HK-2 (cell line): ENCODE data around the gene SLC35B3.
"Not testable (repeated sequence)": the region's sequence is repeated elsewhere in the genome, so short reads cannot be mapped to it uniquely, and the experiment has no call there.

Source experiments
- DNase-seq: peaks from one replicate; pipeline ENCODE4 v3.0.0-alpha.2; 2018; ENCODE audit not compliant: unreplicated experiment

The SLC35B3 gene

GRCh38 chr6:8435093-8435844 is at the start of gene SLC35B3:
Gene SLC35B3, minus strand, starts transcription at chr6:8435545.
- peak; percentile 97 for DNase-seq

GRCh38 chr6:8483650-8484049 is 48.3 kb upstream of the SLC35B3 start:
- no peak for DNase-seq

- no peak for DNase-seq
Measured at GRCh38 chr6:8481727-8482126, 46.4 kb upstream of the SLC35B3 start.

- no peak for DNase-seq
Measured at GRCh38 chr6:8478418-8478817, 43.1 kb upstream of the SLC35B3 start.

GRCh38 chr6:8476656-8477055 is 41.3 kb upstream of the SLC35B3 start:
- DNase-seq = no peak

- DNase-seq = no peak
Measured at GRCh38 chr6:8468552-8469356, 33.4 kb upstream of the SLC35B3 start.

- no peak for DNase-seq
Measured at GRCh38 chr6:8462694-8463093, 27.3 kb upstream of the SLC35B3 start.

- DNase-seq = no peak
Measured at GRCh38 chr6:8462169-8462568, 26.8 kb upstream of the SLC35B3 start.

- peak; percentile 34 for DNase-seq
Measured at GRCh38 chr6:8446391-8446790, 11.0 kb upstream of the SLC35B3 start.

- DNase-seq = not testable (repeated sequence)
Measured at GRCh38 chr6:8445930-8446329, 10.6 kb upstream of the SLC35B3 start.

- DNase-seq = no peak
Measured at GRCh38 chr6:8442150-8442549, 6.8 kb upstream of the SLC35B3 start.

- DNase-seq = no peak
Measured at GRCh38 chr6:8441452-8441851, 6.1 kb upstream of the SLC35B3 start.

- no peak for DNase-seq
Measured at GRCh38 chr6:8439601-8440268, 4.4 kb upstream of the SLC35B3 start.

- DNase-seq = no peak
Measured at GRCh38 chr6:8437813-8438212, 2.5 kb upstream of the SLC35B3 start.

- no peak for DNase-seq
Measured at GRCh38 chr6:8436966-8437365, 1.6 kb upstream of the SLC35B3 start.

- no peak for DNase-seq
Measured at GRCh38 chr6:8435845-8436168, 462 bp upstream of the SLC35B3 start.

GRCh38 chr6:8434727-8435092 is 635 bp downstream of the SLC35B3 start:
- DNase-seq = no peak

- DNase-seq = no peak
Measured at GRCh38 chr6:8432614-8433013, 2.7 kb downstream of the SLC35B3 start.

GRCh38 chr6:8429821-8430220 is 5.5 kb downstream of the SLC35B3 start:
- no peak for DNase-seq

GRCh38 chr6:8426544-8426943 is 8.8 kb downstream of the SLC35B3 start:
- DNase-seq = not testable (repeated sequence)

- DNase-seq = no peak
Measured at GRCh38 chr6:8420031-8420588, 15.2 kb downstream of the SLC35B3 start.

GRCh38 chr6:8415913-8416312 is 19.4 kb downstream of the SLC35B3 start:
- no peak for DNase-seq

GRCh38 chr6:8415280-8415679 is 20.1 kb downstream of the SLC35B3 start:
- DNase-seq = no peak
